A549 (cell line): ENCODE data around the gene CNIH2. TPM values are rescaled to one million over a fixed set of nuclear protein-coding genes. Genes with fewer than 3 reads are reported as not detected.

Experiments used
- ATAC-seq, 2 experiments: fragments of 200-7000 bp in 1 of 2; fragments of >200 bp in 1 of 2; cut with Nextera tagmentation in 1 of 2; cut with Tn5 transposase in 1 of 2; 3 replicates each; pipeline versions ENCODE4 v1.8.0 to v1.9.1; 2018 to 2020; ENCODE audit warnings: mild to moderate bottlenecking in 1 of 2, moderate library complexity in 1 of 2
- CTCF ChIA-PET: fragments of 300-600 bp; sonication (Branson Sonifier 250); formaldehyde crosslinking; extraction: SDS; loops from one replicate; lab custom pipeline; 2021; ENCODE audit warnings: antibody characterized with exemption, inconsistent platforms; lab: Yijun Ruan, JAX
- POLR2A ChIA-PET: fragments of 350-600 bp; formaldehyde crosslinking; extraction: SDS; loops from one replicate; lab custom pipeline; 2021; ENCODE audit warnings: antibody characterized with exemption, inconsistent platforms; lab: Yijun Ruan, JAX
- DNase-seq, 2 experiments: peaks; one replicate each; pipeline versions ENCODE4 v3.0.0 to v3.0.0-alpha.2; 2011 to 2016; ENCODE audit warnings: low read depth in 1 of 2, low spot score in 1 of 2
- FAIRE-seq: peaks from 2 replicates; lab custom pipeline; 2011; peaks lifted over from hg19 to GRCh38; lab: Jason Lieb, UNC
- H3K27ac ChIP-seq, 2 experiments: fragments of >200 bp; sonication (Bioruptor Twin); formaldehyde crosslinking; 3 replicates each; pipeline ENCODE4 v1.5.1; 2016 to 2017
- H3K4me1 ChIP-seq: fragments of >200 bp; sonication (Bioruptor Twin); formaldehyde crosslinking; 3 replicates; pipeline ENCODE4 v1.6.1; 2016
- H3K4me2 ChIP-seq: fragments of >200 bp; sonication (Bioruptor Twin); formaldehyde crosslinking; 3 replicates; pipeline ENCODE4 v1.6.1; 2016
- H3K4me3 ChIP-seq: fragments of >200 bp; sonication (Bioruptor Twin); formaldehyde crosslinking; 3 replicates; pipeline ENCODE4 v1.5.1; 2016
- H3K9me3 ChIP-seq: fragments of >200 bp; sonication (Bioruptor Twin); formaldehyde crosslinking; 3 replicates; pipeline ENCODE4 v1.6.1; 2016
- ATOH8 ChIP-seq: fragments of 250-450 bp; sonication (Bioruptor Pico); IDR thresholded peaks from 2 replicates; pipeline ENCODE4 v1.5.0; 2020; ENCODE audit warnings: low read depth, mild to moderate bottlenecking, moderate library complexity
- BHLHE40 ChIP-seq: IDR thresholded peaks from 2 replicates; pipeline ENCODE4 v1.6.1; 2012; ENCODE audit warnings: low read depth, low read length, inconsistent platforms
- CBX8 ChIP-seq: fragments of 200-600 bp; sonication (generic); IDR thresholded peaks from 2 replicates; pipeline ENCODE4 v1.6.1; 2016
- CEBPB ChIP-seq, 2 experiments: fragments of >200 bp in 1 of 2; sonication (Bioruptor Twin) in 1 of 2; formaldehyde crosslinking in 1 of 2; IDR thresholded peaks; 2 replicates each; pipeline ENCODE4 v1.6.1; 2012 to 2016
- CHD2 ChIP-seq: fragments of 150-350 bp; IDR thresholded peaks from 2 replicates; pipeline ENCODE4 v1.6.1; 2014; ENCODE audit warnings: low read length; ENCODE audit not compliant: partially characterized antibody
- CHD4 ChIP-seq: fragments of 200-600 bp; sonication (generic); IDR thresholded peaks from 2 replicates; pipeline ENCODE4 v1.6.1; 2016; ENCODE audit warnings: antibody characterized with exemption, mild to moderate bottlenecking, borderline replicate concordance
- EHF ChIP-seq: fragments of 250-450 bp; sonication (Bioruptor Pico); IDR thresholded peaks from 2 replicates; pipeline ENCODE4 v1.5.0; 2020; ENCODE audit warnings: mild to moderate bottlenecking
- EP300 ChIP-seq, 2 experiments: fragments of >200 bp; sonication (Bioruptor Twin); formaldehyde crosslinking; IDR thresholded peaks; 2 replicates in 1 of 2; 3 replicates in 1 of 2; pipeline ENCODE4 v1.6.1; 2016 to 2017
- FOSL2 ChIP-seq, 2 experiments: fragments of 450-650 bp in 1 of 2; fragments of >200 bp in 1 of 2; sonication (Bioruptor Twin) in 1 of 2; formaldehyde crosslinking; IDR thresholded peaks; 2 replicates each; pipeline versions ENCODE4 v1.5.0 to v1.6.1; 2016 to 2020; ENCODE audit warnings: mild to moderate bottlenecking in 1 of 2, moderate library complexity in 1 of 2
- FOXS1 ChIP-seq: fragments of 250-450 bp; sonication (Bioruptor Pico); IDR thresholded peaks from 2 replicates; pipeline ENCODE4 v1.5.0; 2020; ENCODE audit warnings: mild to moderate bottlenecking, moderate library complexity
- GATA3 ChIP-seq: IDR thresholded peaks from 2 replicates; pipeline ENCODE4 v1.6.1; 2012; ENCODE audit warnings: borderline replicate concordance
- HDAC2 ChIP-seq: fragments of 200-600 bp; sonication (generic); IDR thresholded peaks from 2 replicates; pipeline ENCODE4 v1.6.1; 2016
- HES2 ChIP-seq: fragments of >200 bp; sonication (Bioruptor Twin); formaldehyde crosslinking; IDR thresholded peaks from 2 replicates; pipeline ENCODE4 v1.6.1; 2016
- HOXA7 ChIP-seq: fragments of 250-450 bp; sonication (Bioruptor Pico); IDR thresholded peaks from 2 replicates; pipeline ENCODE4 v1.5.0; 2020; ENCODE audit warnings: mild to moderate bottlenecking, moderate library complexity
- HOXB13 ChIP-seq: fragments of 250-450 bp; sonication (Bioruptor Pico); IDR thresholded peaks from 2 replicates; pipeline ENCODE4 v1.5.0; 2020; ENCODE audit warnings: low read depth, mild to moderate bottlenecking, moderate library complexity
- JUNB ChIP-seq: fragments of >200 bp; sonication (Bioruptor Twin); formaldehyde crosslinking; IDR thresholded peaks from 2 replicates; pipeline ENCODE4 v1.6.1; 2016
- KDM5A ChIP-seq: fragments of 200-600 bp; sonication (generic); IDR thresholded peaks from 2 replicates; pipeline ENCODE4 v1.6.1; 2016; ENCODE audit warnings: antibody characterized with exemption, mild to moderate bottlenecking
- NPAS2 ChIP-seq: fragments of 250-450 bp; sonication (Bioruptor Pico); IDR thresholded peaks from 2 replicates; pipeline ENCODE4 v1.8.0; 2022; ENCODE audit warnings: mild to moderate bottlenecking, moderate library complexity, borderline replicate concordance
- POLR2A ChIP-seq: IDR thresholded peaks from 2 replicates; pipeline ENCODE4 v1.6.1; 2012; ENCODE audit warnings: mild to moderate bottlenecking, low read length
- RAD21 ChIP-seq, 2 experiments: fragments of >200 bp in 1 of 2; sonication (Bioruptor Twin) in 1 of 2; formaldehyde crosslinking in 1 of 2; IDR thresholded peaks in 1 of 2; conservative IDR thresholded peaks in 1 of 2; 2 replicates in 1 of 2; 3 replicates in 1 of 2; pipeline ENCODE4 v1.6.1; 2012 to 2018; ENCODE audit warnings: inconsistent platforms in 1 of 2
- TP53 ChIP-seq: fragments of 250-450 bp; sonication (Bioruptor Pico); IDR thresholded peaks from 2 replicates; pipeline ENCODE4 v1.5.0; 2021; ENCODE audit warnings: mild to moderate bottlenecking, moderate library complexity
- ZC3H11A ChIP-seq: fragments of 450-650 bp; IDR thresholded peaks from 2 replicates; pipeline ENCODE4 v1.6.1; 2014; ENCODE audit warnings: antibody characterized with exemption, mild to moderate bottlenecking
- WGBS: methylation state at CpG from one replicate; pipeline ENCODE4 v1.1.6; 2017; ENCODE audit errors: missing lambda C conversion rate; 5-methylcytosine and 5-hydroxymethylcytosine counted together
- polyA plus RNA-seq, 4 experiments: library from polyadenylated mRNA; depleted of rRNA in 3 of 4; stranded (reverse); fragments of >200 nt; fragmentation: RNase III in 1 of 4; extraction: RNeasy Plus Mini Kit Qiagen cat#74134 plus additional on column Dnase treatment in 1 of 4; gene quantifications; 2 replicates in 3 of 4; 3 replicates in 1 of 4; pipeline ENCODE4 v1.2.3, GENCODE V29; 2011 to 2017
- TF ChIP-seq, protein P1 (sequence below): fragments of 150-350 bp; IDR thresholded peaks from 2 replicates; pipeline ENCODE4 v1.6.1; 2014; ENCODE audit warnings: low read depth, mild to moderate bottlenecking, low read length
- TF ChIP-seq, protein P2 (sequence below): IDR thresholded peaks from 2 replicates; pipeline ENCODE4 v1.6.1; 2012; ENCODE audit warnings: low read depth, borderline replicate concordance

CNIH2 gene
- polyA plus RNA-seq, 2 of the 4 experiments (the other 2 are of a cell fraction) = 0.98 to 1.1 TPM

- ChIA-PET CTCF (interaction anchor here (1.3 kb wide), 1 partner anchor 10 kb away, joined by 8 read pairs; no protein-coding TSS in a partner anchor), POLR2A (no interaction called here)
- Histone ChIP-seq H3K4me1 (no peaks in the 10 kb centered on the region), H3K27ac (no peak overlapping the region), H3K9me3 (no peaks in the 10 kb centered on the region), H3K4me2 (no peak overlapping the region), H3K4me3 (no peak overlapping the region)
- no peak for ATAC-seq
- TF ChIP-seq NPAS2 (no peak), TP53 (no peak)
- 95% methylated on average over 9 of the region's 11 CpGs for WGBS
- no peak for FAIRE-seq
- DNase-seq = no peak
Observed at GRCh38 chr11:66232769-66233168, 45.2 kb upstream of the CNIH2 start.

DNA sequence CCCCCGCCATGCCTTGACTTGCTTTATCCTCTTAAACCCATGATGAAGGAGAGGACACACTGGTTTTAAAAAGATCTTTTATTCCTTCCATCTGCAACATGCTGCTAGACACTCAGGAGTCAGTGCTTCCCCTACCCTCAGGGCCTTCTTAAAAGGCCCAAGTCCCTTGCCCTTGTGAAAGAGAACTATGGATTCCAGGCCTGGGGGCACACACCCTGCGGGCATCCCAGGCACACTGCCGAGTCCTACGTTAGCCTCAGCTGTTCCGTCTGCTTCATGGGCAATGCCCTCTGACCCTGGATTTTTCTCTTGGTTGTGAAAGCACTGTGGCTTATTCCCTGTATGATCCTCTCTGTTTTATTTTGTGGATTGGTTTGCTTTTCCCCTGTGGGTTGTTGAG is 44.7 kb upstream of the CNIH2 start:
- Histone ChIP-seq H3K4me1 (no peaks in the 10 kb centered on the region), H3K27ac (no peak overlapping the region), H3K4me2 (no peak overlapping the region)
- CTCF ChIA-PET = interaction anchor here (1.3 kb wide), 1 partner anchor 11 kb away, joined by 8 read pairs; no protein-coding TSS in a partner anchor
- TF ChIP-seq GATA3 = no peak
- no peak for TF ChIP-seq KDM5A
- no peak for TF ChIP-seq ATOH8
- TF ChIP-seq HOXA7 (CRISPR knock-in tag) = no peak
- no peak for TF ChIP-seq JUNB
- no peak for TF ChIP-seq HES2
- TF ChIP-seq RAD21 (conservative IDR thresholded peaks at IDR 0.05 in 1 of 2, IDR thresholded peaks at IDR 0.05 in 1 of 2) = no peak
- TF ChIP-seq, protein P1, sequence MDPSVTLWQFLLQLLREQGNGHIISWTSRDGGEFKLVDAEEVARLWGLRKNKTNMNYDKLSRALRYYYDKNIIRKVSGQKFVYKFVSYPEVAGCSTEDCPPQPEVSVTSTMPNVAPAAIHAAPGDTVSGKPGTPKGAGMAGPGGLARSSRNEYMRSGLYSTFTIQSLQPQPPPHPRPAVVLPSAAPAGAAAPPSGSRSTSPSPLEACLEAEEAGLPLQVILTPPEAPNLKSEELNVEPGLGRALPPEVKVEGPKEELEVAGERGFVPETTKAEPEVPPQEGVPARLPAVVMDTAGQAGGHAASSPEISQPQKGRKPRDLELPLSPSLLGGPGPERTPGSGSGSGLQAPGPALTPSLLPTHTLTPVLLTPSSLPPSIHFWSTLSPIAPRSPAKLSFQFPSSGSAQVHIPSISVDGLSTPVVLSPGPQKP = no peak
- no peak for TF ChIP-seq POLR2A
- TF ChIP-seq CHD2 = no peak
- no peak for TF ChIP-seq EP300 (IDR thresholded peaks at IDR 0.05)
- no peak for TF ChIP-seq HDAC2
- no peak for TF ChIP-seq CEBPB (IDR thresholded peaks at IDR 0.05)
- TF ChIP-seq ZC3H11A = no peak
- no peak for TF ChIP-seq CBX8
- no peak for TF ChIP-seq FOSL2 (IDR thresholded peaks at IDR 0.05)
- no peak for TF ChIP-seq FOSL2 (CRISPR knock-in tag; IDR thresholded peaks at IDR 0.05)
- TF ChIP-seq HOXB13 (CRISPR knock-in tag) = no peak
- TF ChIP-seq CHD4 = no peak
- TF ChIP-seq, all 56 proteins: peak for 0
- H3K9me3 ChIP-seq = no peaks in the 10 kb centered on the region
- 91% methylated on average over 5 of the region's 5 CpGs for WGBS
- DNase-seq (no peak), FAIRE-seq (no peak), ATAC-seq (no peak)
- H3K4me3 ChIP-seq = no peak overlapping the region
- POLR2A ChIA-PET = no interaction called here

- no peak for DNase-seq
- Histone ChIP-seq H3K4me3 (no peak overlapping the region), H3K4me1 (no peaks in the 10 kb centered on the region), H3K4me2 (no peak overlapping the region), H3K27ac (no peak overlapping the region)
- no peak for FAIRE-seq
- POLR2A ChIA-PET = no interaction called here
- ATAC-seq = no peak
- CTCF ChIA-PET = interaction anchor here (1.0 to 4.1 kb wide), 3 partner anchors 10 to 13 kb away, joined by 3 to 38 read pairs (median 13); no protein-coding TSS in a partner anchor
- 90% methylated on average over 11 of the region's 11 CpGs for WGBS
- TF ChIP-seq FOXS1 (CRISPR knock-in tag) (no peak), BHLHE40 (no peak), EHF (CRISPR knock-in tag) (no peak), ATOH8 (no peak)
- TF ChIP-seq, protein P2, sequence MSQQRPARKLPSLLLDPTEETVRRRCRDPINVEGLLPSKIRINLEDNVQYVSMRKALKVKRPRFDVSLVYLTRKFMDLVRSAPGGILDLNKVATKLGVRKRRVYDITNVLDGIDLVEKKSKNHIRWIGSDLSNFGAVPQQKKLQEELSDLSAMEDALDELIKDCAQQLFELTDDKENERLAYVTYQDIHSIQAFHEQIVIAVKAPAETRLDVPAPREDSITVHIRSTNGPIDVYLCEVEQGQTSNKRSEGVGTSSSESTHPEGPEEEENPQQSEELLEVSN = no peak
- TF ChIP-seq, all 56 proteins: peak for 0
- H3K9me3 ChIP-seq = no peaks in the 10 kb centered on the region
Observed at GRCh38 chr11:66235141-66235540, 42.8 kb upstream of the CNIH2 start.
